Uterus (tissue), 2 donors: ENCODE measurements around the gene LNX2.

Experiments
- CTCF ChIP-seq, 4 experiments: fragments of 200-600 bp in 2 of 4; fragments of 450-650 bp in 2 of 4; sonication (generic) in 2 of 4; IDR thresholded peaks; one replicate each; pipeline ENCODE4 v1.5.1; 2016 to 2019; ENCODE audit warnings: antibody characterized with exemption in 4 of 4, mild to moderate bottlenecking in 2 of 4, moderate library complexity in 1 of 4
- POLR2A ChIP-seq, 2 donors: fragments of 450-650 bp; IDR thresholded peaks; one replicate each; pipeline ENCODE4 v1.6.1; 2016; ENCODE audit warnings: antibody characterized with exemption in 2 of 2, mild to moderate bottlenecking in 1 of 2, moderate library complexity in 1 of 2

GRCh38 chr13:27657724-27658123 is 37.4 kb upstream of the LNX2 start:
- no peak for TF ChIP-seq CTCF (IDR thresholded peaks at IDR 0.05)
- no peak for TF ChIP-seq POLR2A (IDR thresholded peaks at IDR 0.05)
